CD4-positive, alpha-beta T cell treated with Interleukin-2 at 100 ng/mL for 4 hours (primary cell): ENCODE results near the gene AQP9.
"Not testable (repeated sequence)": the region's sequence is repeated elsewhere in the genome, so short reads cannot be mapped to it uniquely, and the experiment has no call there.

Experiments used
- DNase-seq: peaks from one replicate; pipeline ENCODE4 v3.0.0-alpha.2; 2020; ENCODE audit warnings: low spot score

AQP9 gene, protein sequence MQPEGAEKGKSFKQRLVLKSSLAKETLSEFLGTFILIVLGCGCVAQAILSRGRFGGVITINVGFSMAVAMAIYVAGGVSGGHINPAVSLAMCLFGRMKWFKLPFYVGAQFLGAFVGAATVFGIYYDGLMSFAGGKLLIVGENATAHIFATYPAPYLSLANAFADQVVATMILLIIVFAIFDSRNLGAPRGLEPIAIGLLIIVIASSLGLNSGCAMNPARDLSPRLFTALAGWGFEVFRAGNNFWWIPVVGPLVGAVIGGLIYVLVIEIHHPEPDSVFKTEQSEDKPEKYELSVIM

DNA sequence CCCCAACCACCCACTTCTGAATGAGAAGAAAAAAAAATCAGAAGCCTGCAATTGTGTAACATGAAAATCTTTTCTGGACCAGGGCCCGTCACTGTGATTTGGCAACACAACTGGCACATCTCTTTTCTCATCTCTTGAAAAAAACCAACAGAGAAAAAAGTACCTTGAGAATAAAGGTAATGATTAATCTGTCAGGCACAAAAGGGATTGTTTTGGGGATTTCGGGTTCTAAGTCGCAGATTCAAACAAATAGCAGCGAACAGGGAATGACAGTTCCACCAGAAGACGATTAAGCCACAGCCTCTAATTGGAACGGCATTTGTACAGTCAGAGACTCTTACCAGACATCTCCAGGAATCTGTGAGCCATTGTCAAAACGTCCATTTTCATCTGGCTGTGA is at the start of gene AQP9:
TSS of gene AQP9 (plus strand) at position 276 of the 400 bp plus-strand sequence. CDS start 185 bp downstream, outside the sequence.
- DNase-seq, result no peak

GRCh38 chr15:58095415-58095814 is 42.8 kb upstream of the AQP9 start:
- DNase-seq, result no peak

GRCh38 chr15:58096529-58097084 is 41.6 kb upstream of the AQP9 start:
- DNase-seq, result no peak

DNA sequence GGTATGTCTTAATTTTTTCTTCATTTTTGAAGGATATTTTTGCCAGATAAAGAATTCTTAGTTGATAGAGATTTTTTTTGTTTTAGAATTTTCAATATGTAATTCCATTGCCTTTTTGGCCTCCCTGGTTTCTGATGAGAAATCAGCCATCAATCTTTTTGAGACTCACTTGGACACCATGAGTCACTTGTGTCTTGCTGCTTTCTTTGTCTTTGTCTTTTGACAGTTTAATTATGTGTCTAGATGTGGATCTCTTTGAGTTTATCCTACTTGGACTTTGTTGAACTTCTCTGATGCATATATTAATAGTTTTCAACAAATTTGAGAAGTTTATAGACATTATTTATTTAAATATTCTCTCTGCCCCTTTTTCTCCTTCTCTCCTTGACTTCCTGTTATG is 34.7 kb upstream of the AQP9 start:
- no peak for DNase-seq

DNA sequence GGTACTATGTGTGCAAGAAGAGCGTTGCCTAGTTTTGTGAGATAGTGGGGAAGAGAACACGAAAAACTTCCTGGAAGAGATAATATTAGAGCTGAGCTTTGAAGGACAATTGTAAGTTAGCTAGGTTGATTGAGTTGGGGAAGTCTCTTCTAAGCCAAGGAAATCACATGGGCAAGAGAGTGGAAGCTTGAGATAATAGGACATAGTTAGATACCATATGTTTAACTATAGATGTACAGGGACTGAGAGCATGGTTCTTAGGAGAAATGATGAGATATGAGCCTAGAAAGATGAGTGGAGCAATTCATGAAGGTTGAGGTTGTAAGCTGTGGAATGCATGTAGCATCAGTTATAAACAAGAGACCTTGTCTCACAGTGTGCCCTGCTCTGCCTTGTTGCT is 30.1 kb upstream of the AQP9 start:
- DNase-seq, result no peak

GRCh38 chr15:58109419-58109818 is 28.8 kb upstream of the AQP9 start:
- DNase-seq, result no peak

DNA sequence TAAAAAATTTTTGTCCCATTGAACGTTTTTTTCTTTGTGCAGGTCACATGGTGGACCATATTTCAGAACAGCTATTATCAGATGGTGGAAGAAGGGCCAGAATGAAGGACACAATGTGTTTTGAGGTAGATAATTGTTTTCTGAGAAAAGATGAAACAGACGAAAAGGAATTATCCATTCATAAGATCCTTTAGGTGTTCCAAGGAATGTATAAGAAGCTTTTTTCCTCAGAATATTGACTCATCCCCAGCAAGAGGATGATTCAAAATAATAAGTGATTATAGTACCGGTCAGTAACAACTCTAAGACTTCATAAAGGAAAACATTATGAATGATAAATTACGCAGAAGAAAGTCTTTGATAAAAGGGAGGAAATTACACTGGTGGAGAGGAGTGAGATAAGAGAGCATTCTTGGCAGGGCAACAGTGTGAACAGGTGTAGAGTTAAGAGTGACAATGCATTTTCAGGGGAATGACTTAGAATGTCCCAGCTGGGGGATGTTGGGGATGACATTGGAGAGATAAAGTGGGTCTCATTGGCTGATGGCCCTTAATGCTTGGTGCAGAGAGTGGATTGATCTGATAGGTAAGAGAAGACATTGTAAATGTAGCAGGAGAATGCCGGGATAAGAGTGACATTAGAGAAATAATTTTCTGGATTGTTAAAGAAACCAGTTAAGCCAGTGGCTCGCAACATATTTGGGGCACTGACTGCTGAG is 27.0 kb upstream of the AQP9 start:
- DNase-seq, result no peak

DNA sequence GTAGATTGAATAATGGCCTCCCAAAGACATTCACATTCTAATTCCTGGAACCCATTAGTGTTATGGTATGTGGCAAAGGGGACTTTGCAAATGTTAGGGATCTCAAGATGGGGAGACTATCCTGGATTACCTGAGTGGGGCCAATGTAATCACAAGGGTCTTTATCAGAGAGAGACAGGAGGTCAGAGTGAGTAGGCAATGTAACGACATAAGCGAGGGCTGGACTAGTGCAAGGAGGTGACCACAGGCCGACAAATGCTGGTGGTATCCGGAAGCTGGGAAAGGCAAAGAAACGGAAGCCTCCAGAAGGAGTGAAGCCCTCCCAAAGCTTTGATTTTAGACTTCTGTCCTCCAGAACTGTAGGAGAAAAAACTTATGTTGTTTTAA is 26.5 kb upstream of the AQP9 start:
- DNase-seq, result no peak

GRCh38 chr15:58113358-58113757 is 24.8 kb upstream of the AQP9 start:
- DNase-seq, result not testable (repeated sequence)

DNA sequence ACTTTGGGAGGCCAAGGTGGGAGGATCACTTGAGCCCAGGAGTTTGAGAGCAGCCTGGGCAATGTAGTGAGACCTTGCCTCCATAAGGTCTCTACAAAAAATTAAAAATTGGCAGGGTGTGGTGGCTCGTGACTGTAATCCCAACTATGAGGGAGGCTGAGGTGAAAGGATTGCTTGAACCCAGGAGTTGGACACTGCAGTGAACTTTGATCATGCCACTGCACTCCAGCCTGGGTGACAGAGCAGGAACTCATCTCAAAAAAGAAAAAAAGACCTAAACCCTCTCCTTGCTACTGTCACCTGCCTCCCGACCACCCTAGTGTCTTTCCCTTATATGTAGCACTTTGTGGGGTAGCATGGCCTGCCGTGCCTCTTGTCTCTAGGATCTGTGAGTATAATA is 23.8 kb upstream of the AQP9 start:
- no peak for DNase-seq

DNA sequence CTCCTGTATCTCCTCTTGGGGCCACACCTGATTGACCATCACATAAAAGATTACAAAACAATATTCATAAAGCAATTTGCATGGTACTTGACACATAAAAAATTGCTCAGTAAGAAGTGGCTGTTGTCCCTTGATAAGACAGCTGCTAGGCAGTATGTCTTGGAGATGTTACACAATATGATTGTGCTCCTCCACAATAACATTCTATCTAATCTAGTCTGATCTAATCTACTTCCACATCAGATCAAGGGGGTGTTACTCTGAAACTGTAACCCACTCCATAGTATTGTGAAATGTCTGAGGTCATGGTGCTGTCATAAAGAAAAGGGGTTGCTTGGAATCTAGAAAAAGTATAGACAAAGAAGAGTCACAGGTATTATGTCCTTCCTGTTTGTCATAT is 23.4 kb upstream of the AQP9 start:
- DNase-seq, result no peak

DNA sequence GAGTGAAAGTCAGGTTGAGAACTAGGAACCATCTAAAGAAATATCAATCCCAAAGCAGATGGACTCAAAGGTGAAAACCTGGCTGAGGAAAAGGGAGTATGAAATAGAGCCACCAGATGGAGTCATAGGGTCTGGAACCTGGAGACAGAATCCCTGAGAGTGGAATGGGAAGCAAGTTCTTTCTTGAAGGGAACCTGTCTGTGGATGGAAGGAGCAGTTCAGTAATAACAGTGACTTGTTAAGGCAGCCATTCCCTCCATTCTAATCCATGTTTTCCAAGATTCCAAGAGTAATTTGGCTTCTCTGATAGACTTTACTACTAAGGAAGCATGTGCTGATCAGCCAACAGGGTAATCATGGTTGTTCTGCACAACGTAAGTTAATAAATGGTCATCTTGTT is 22.5 kb upstream of the AQP9 start:
- no peak for DNase-seq

- no peak for DNase-seq
These were observed 20.6 kb upstream of the AQP9 start for GRCh38 chr15:58117619-58118018.

DNA sequence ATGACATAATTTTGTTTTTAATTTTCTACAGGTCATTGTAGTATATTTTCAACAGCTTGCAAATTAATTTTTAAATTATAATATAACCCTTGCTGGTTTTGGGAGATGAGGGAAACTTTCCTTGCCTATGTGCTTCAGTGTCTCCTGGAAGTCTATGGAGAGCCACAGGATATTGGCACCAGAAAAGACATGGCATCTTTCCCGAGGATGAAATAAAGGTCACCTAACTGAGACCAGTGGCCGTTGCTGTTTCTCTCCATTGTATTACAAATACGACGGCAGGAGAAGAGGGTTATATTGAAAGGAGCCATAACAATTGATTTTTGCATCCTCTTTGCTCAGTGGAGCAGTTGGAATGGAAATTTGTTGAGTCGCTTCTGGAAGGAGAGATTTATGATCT is 19.9 kb upstream of the AQP9 start:
- no peak for DNase-seq

DNA sequence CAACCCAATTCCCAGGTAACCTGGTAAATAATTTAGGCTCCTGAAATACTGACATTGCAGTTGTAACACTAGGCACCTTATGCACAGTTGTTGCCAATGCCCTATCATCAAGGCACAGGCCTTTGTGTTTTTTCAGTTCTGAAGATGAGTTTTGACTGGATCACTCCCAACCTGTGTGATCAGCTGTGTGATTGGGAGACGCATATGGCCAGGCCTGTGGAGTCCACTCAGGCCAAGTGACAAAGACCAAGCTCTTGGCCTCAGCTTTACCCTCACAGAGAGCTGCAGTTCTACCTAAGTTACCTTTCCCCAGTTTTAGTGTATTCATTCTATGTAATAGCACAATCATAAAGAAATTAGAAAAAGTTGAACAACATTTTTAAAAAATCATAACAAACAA is 19.2 kb upstream of the AQP9 start:
- DNase-seq, result no peak

- DNase-seq, result no peak
These were observed 13.6 kb upstream of the AQP9 start for GRCh38 chr15:58124585-58124984.

GRCh38 chr15:58125333-58125732 is 12.8 kb upstream of the AQP9 start:
- no peak for DNase-seq

- DNase-seq, result no peak
These were observed 3.3 kb upstream of the AQP9 start for GRCh38 chr15:58134886-58135285.

GRCh38 chr15:58135511-58136174 is 2.5 kb upstream of the AQP9 start:
- no peak for DNase-seq

DNA sequence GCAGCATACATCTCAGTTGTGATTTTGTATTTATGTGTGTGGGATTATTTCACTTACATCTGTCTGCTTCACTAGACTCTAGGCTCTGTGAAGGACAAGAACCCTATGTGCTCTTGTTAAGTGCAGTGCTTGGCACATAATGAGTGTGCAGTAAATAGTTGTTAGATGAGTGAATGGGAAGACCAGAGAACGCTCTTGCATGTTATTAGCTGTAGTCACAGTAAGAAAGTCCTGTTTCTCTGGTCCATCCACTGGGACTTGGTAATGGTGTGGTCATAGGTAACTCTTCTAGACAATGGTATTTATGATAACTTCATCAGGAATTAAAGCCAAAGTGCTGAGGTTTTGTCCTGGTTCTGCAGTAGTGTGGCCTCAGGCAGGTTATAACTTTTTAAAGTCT is 1.4 kb upstream of the AQP9 start:
- no peak for DNase-seq

GRCh38 chr15:58137686-58138085 is 495 bp upstream of the AQP9 start:
- DNase-seq, result no peak

GRCh38 chr15:58139276-58139988 is 1.3 kb downstream of the AQP9 start:
- DNase-seq, result no peak
